Liver (tissue), 9 donors: Measurements from ENCODE around the gene TAF5L. TPM values are rescaled to one million over a fixed set of nuclear protein-coding genes. Genes with fewer than 3 reads are reported as not detected.

Source experiments
- DNase-seq: peaks from one replicate; pipeline ENCODE4 v3.0.0-alpha.2; 2017; ENCODE audit warnings: low spot score
- H3K27ac ChIP-seq, 2 donors: one replicate each; pipeline ENCODE4 v1.7.0; 2013; ENCODE audit warnings: inconsistent platforms in 2 of 2, low read length in 2 of 2, control low read depth in 1 of 2, low read depth in 1 of 2, mild to moderate bottlenecking in 1 of 2
- H3K27me3 ChIP-seq, 4 donors: one replicate each; pipeline versions ENCODE4 v1.6.1 to v1.7.0; 2013; ENCODE audit warnings: low read length in 3 of 4, inconsistent platforms in 1 of 4, mild to moderate bottlenecking in 1 of 4, moderate library complexity in 1 of 4; ENCODE audit not compliant: control insufficient read depth in 4 of 4, insufficient read depth in 4 of 4
- H3K36me3 ChIP-seq, 4 donors: one replicate each; pipeline versions ENCODE4 v1.6.1 to v1.7.0; 2013; ENCODE audit warnings: low read length in 3 of 4, mild to moderate bottlenecking in 3 of 4, low read depth in 1 of 4, moderate library complexity in 1 of 4; ENCODE audit not compliant: control insufficient read depth in 4 of 4, insufficient read depth in 3 of 4
- H3K4me1 ChIP-seq, 4 donors: one replicate each; pipeline versions ENCODE4 v1.6.1 to v1.7.0; 2013; ENCODE audit warnings: low read length in 3 of 4, mild to moderate bottlenecking in 3 of 4, moderate library complexity in 1 of 4; ENCODE audit not compliant: control insufficient read depth in 4 of 4, insufficient read depth in 4 of 4
- H3K4me3 ChIP-seq, 3 donors: one replicate each; pipeline versions ENCODE4 v1.6.1 to v1.7.0; 2013; ENCODE audit warnings: low read length in 3 of 3, control low read depth in 1 of 3, low read depth in 1 of 3, mild to moderate bottlenecking in 1 of 3
- H3K9ac ChIP-seq, 2 donors: one replicate each; pipeline ENCODE4 v1.7.0; 2013; ENCODE audit warnings: low read length in 2 of 2, mild to moderate bottlenecking in 2 of 2, moderate library complexity in 2 of 2, control low read depth in 1 of 2, low read depth in 1 of 2
- H3K9me3 ChIP-seq, 4 donors: one replicate each; pipeline versions ENCODE4 v1.6.1 to v1.7.0; 2013; ENCODE audit warnings: low read length in 3 of 4; ENCODE audit not compliant: control insufficient read depth in 4 of 4
- ATF3 ChIP-seq: IDR thresholded peaks from 2 replicates; pipeline ENCODE4 v1.6.1; 2016; ENCODE audit warnings: antibody characterized with exemption
- FOXA1 ChIP-seq: IDR thresholded peaks from 2 replicates; pipeline ENCODE4 v1.6.1; 2016; ENCODE audit warnings: antibody characterized with exemption
- HNF4A ChIP-seq, 2 donors: conservative IDR thresholded peaks; 2 replicates each; pipeline ENCODE4 v1.6.1; 2016; ENCODE audit warnings: antibody characterized with exemption in 2 of 2, mild to moderate bottlenecking in 2 of 2
- HNF4G ChIP-seq: IDR thresholded peaks from 2 replicates; pipeline ENCODE4 v1.6.1; 2016; ENCODE audit warnings: antibody characterized with exemption
- JUND ChIP-seq, 2 donors: IDR thresholded peaks; 2 replicates each; pipeline ENCODE4 v1.6.1; 2016; ENCODE audit warnings: antibody characterized with exemption in 2 of 2
- NR2F2 ChIP-seq: IDR thresholded peaks from 2 replicates; pipeline ENCODE4 v1.6.1; 2016; ENCODE audit warnings: antibody characterized with exemption
- REST ChIP-seq: IDR thresholded peaks from 2 replicates; pipeline ENCODE4 v1.6.1; 2016; ENCODE audit warnings: antibody characterized with exemption, mild to moderate bottlenecking
- RXRA ChIP-seq, 2 donors: IDR thresholded peaks; 2 replicates each; pipeline ENCODE4 v1.6.1; 2017 to 2018; ENCODE audit warnings: antibody characterized with exemption in 2 of 2, mild to moderate bottlenecking in 1 of 2
- SP1 ChIP-seq: IDR thresholded peaks from 2 replicates; pipeline ENCODE4 v1.6.1; 2018; ENCODE audit warnings: antibody characterized with exemption, mild to moderate bottlenecking
- TAF1 ChIP-seq: conservative IDR thresholded peaks from 2 replicates; pipeline ENCODE4 v1.6.1; 2016; ENCODE audit warnings: antibody characterized with exemption, mild to moderate bottlenecking
- YY1 ChIP-seq: IDR thresholded peaks from 2 replicates; pipeline ENCODE4 v1.6.1; 2016; ENCODE audit warnings: antibody characterized with exemption, mild to moderate bottlenecking
- WGBS: extraction: QIAGEN DNeasy Blood & Tissue Kit; methylation state at CpG from one replicate; pipeline ENCODE4 v1.1.7; 2013; 5-methylcytosine and 5-hydroxymethylcytosine counted together
- polyA plus RNA-seq, 2 donors: library from polyadenylated mRNA; stranded (reverse) in 1 of 2; unstranded in 1 of 2; fragments of 200-250 nt in 1 of 2; fragments of >200 nt in 1 of 2; fragmentation: Nextera tagmentation in 1 of 2; extraction: Ambion mirVana in 1 of 2; gene quantifications; one replicate each; pipeline versions ENCODE4 v1.2.1 to v1.2.3, GENCODE V29; 2013 to 2015
- total RNA-seq, 2 donors: library from RNA; depleted of rRNA; stranded (reverse); fragments of >200 nt; gene quantifications; one replicate each; pipeline ENCODE4 v1.2.3, GENCODE V29; 2014
- TF ChIP-seq, protein P1 (sequence below): IDR thresholded peaks from 2 replicates; pipeline ENCODE4 v1.6.1; 2016; ENCODE audit warnings: antibody characterized with exemption
- TF ChIP-seq, protein P2 (sequence below): fragments of 150-350 bp; IDR thresholded peaks from 2 replicates; pipeline ENCODE4 v1.5.1; 2017; ENCODE audit warnings: improper control_type of control experiment, low read depth, low read length; ENCODE audit not compliant: missing input control
- TF ChIP-seq, protein P3 (sequence below): IDR thresholded peaks from 2 replicates; pipeline ENCODE4 v1.6.1; 2016; ENCODE audit warnings: antibody characterized with exemption
- donor health status: healthy.
- donor health status: healthy.
- donor health status: healthy.
- donor health status: healthy.
- donor health status: healthy.

TAF5L gene
- total and polyA plus RNA-seq, 4 donors = 1.8 to 16.2 (median 10.4) TPM

DNA sequence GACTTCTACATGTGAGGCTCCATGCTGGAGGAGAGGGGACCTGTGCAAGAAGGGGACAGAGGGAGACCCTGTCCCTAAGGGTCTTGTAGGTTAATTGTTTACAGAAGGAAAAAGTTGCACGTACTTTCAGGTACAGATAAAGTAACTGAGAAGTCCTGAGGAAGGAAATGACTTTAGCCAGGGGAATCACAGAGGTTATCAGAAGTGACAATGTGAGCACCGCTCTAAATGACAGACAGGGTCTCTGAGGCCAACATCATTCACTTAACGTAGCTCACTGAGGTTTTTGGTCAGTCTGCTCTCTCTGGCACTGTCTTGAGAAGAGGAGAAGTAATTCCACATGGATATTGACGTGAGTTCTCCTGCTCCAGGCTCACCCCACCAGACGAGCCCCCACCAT, 12.0 kb downstream of the TAF5L start:
- Histone ChIP-seq H3K27me3 (no peaks in the 10 kb centered on the region), H3K4me1 (no peaks in the 10 kb centered on the region), H3K9ac (no peak overlapping the region), H3K36me3 (peaks cover 0 to 41% (median 35%) of the 10 kb centered on the region in 4 donors), H3K9me3 (no peaks in the 10 kb centered on the region), H3K4me3 (no peak overlapping the region), H3K27ac (no peak overlapping the region)
- no peak for DNase-seq
- 83% methylated on average over 5 of the region's 5 CpGs for WGBS
- TF ChIP-seq JUND (IDR thresholded peaks at IDR 0.05) (no peak), RXRA (IDR thresholded peaks at IDR 0.05) (no peak), SP1 (no peak), FOXA1 (no peak), HNF4A (conservative IDR thresholded peaks at IDR 0.05) (no peak)

DNA sequence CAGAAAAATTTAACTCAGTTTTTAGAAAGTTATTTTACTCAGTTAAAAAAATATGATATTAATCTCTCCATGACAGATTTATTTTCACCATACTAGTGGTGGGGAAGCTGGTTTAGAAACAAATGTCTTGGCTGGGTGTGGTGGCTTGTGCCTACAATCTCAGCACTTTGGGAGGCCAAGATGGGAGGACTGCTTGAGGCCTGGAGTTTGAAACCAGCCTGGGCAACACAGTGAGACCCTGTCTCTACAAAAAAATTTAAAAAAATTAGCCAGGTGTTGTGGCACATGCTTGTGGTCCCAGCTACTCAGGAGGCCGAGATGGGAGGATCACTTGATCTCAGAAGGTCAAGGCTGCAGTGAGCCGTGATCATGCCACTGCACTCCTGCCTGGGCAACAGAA, 17.3 kb downstream of the TAF5L start:
- no peak overlapping the region for H3K27ac ChIP-seq
- DNase-seq = no peak
- no peak overlapping the region for H3K4me3 ChIP-seq
- peaks cover 3 to 65% (median 60%) of the 10 kb centered on the region in 4 donors for H3K36me3 ChIP-seq
- TF ChIP-seq, protein P1, sequence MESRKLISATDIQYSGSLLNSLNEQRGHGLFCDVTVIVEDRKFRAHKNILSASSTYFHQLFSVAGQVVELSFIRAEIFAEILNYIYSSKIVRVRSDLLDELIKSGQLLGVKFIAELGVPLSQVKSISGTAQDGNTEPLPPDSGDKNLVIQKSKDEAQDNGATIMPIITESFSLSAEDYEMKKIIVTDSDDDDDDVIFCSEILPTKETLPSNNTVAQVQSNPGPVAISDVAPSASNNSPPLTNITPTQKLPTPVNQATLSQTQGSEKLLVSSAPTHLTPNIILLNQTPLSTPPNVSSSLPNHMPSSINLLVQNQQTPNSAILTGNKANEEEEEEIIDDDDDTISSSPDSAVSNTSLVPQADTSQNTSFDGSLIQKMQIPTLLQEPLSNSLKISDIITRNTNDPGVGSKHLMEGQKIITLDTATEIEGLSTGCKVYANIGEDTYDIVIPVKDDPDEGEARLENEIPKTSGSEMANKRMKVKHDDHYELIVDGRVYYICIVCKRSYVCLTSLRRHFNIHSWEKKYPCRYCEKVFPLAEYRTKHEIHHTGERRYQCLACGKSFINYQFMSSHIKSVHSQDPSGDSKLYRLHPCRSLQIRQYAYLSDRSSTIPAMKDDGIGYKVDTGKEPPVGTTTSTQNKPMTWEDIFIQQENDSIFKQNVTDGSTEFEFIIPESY = no peak
- no peak for TF ChIP-seq HNF4G
- no peak for TF ChIP-seq JUND (IDR thresholded peaks at IDR 0.05)
- TF ChIP-seq, protein P2, sequence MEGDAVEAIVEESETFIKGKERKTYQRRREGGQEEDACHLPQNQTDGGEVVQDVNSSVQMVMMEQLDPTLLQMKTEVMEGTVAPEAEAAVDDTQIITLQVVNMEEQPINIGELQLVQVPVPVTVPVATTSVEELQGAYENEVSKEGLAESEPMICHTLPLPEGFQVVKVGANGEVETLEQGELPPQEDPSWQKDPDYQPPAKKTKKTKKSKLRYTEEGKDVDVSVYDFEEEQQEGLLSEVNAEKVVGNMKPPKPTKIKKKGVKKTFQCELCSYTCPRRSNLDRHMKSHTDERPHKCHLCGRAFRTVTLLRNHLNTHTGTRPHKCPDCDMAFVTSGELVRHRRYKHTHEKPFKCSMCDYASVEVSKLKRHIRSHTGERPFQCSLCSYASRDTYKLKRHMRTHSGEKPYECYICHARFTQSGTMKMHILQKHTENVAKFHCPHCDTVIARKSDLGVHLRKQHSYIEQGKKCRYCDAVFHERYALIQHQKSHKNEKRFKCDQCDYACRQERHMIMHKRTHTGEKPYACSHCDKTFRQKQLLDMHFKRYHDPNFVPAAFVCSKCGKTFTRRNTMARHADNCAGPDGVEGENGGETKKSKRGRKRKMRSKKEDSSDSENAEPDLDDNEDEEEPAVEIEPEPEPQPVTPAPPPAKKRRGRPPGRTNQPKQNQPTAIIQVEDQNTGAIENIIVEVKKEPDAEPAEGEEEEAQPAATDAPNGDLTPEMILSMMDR = no peak
- TF ChIP-seq ATF3 = no peak
- no peak for TF ChIP-seq YY1
- TF ChIP-seq, protein P3, sequence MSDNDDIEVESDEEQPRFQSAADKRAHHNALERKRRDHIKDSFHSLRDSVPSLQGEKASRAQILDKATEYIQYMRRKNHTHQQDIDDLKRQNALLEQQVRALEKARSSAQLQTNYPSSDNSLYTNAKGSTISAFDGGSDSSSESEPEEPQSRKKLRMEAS = no peak
- TF ChIP-seq TAF1 = no peak
- 95% methylated on average over 2 of the region's 2 CpGs for WGBS
- H3K9ac ChIP-seq = no peak overlapping the region
- no peaks in the 10 kb centered on the region for H3K27me3 ChIP-seq
- H3K4me1 ChIP-seq = no peaks in the 10 kb centered on the region
- no peaks in the 10 kb centered on the region for H3K9me3 ChIP-seq

DNA sequence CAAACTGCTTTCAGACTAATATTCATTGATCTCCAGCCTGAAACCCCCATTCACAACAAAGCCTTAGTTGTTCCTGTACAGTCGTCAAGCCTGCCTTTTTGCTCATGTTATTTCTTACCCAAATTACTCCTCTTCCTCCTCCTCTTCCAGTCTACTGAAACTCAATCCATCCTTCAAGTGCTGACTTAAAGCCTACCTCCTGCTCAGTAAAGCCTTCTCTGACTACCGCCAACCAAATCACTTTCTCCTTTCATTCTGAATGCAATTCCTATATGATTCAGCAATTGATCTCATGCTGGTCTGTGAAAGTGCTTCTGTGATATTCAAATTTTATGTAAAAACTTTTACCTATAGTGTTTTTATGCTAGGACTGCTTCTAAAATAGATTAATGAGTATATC, 18.6 kb downstream of the TAF5L start:
- Histone ChIP-seq H3K4me1 (no peaks in the 10 kb centered on the region), H3K4me3 (no peak overlapping the region), H3K9me3 (no peaks in the 10 kb centered on the region), H3K36me3 (peaks cover 5 to 64% (median 57%) of the 10 kb centered on the region in 4 donors), H3K27ac (no peak overlapping the region), H3K9ac (no peak overlapping the region), H3K27me3 (no peaks in the 10 kb centered on the region)
- 94% methylated on average over 2 of the region's 2 CpGs for WGBS
- no peak for DNase-seq
- TF ChIP-seq REST (no peak), HNF4G (no peak), JUND (IDR thresholded peaks at IDR 0.05) (no peak), HNF4A (conservative IDR thresholded peaks at IDR 0.05) (no peak), ATF3 (no peak), NR2F2 (no peak), TAF1 (no peak), YY1 (no peak)
- TF ChIP-seq, protein P2 = no peak
- TF ChIP-seq, protein P1 = no peak
